Measurements from ENCODE around the gene PKMYT1.

The PKMYT1 gene

DNA sequence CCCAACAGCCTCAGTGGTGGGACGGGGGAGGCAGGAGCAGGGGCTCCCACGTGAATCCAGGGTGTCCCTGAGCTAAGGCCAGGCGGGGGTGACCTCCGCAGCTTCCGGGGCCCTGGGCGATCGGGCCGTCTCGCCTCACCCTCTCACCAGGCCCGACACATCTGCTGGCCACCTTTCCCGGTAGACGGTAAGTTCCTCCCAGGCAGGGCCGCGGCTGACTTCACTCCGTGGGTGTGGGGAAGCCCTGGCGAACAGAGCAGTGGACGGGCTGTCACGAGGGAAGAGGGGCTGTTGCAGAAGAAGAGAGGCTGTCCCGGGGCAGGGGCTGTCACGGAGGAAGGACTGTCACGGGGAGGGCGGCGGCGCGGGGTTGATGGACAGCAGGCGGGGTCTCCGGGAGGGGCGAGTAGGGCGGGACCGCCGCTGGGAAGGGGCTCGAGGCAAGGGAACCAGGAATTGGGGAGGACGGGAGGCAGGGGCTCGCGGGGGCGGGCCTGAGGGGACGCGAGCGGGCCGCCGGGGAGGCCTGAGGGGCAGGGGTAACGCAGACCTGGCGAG is 498 bp downstream of the PKMYT1 start:
- DNase-seq (ENCODE audit: low read depth): no peak
- peak overlapping the region; percentile 87 for H3K4me3 ChIP-seq (ENCODE audit: low read depth, low read length)
- TF ChIP-seq CTCF (IDR thresholded peaks at IDR 0.05; ENCODE audit: low read depth, low read length, missing control alignments): no peak

GRCh38 chr16:2977440-2977839 is 2.8 kb downstream of the PKMYT1 start:
- DNase-seq (ENCODE audit: low read depth): no peak
- TF ChIP-seq CTCF (IDR thresholded peaks at IDR 0.05; ENCODE audit: low read depth, low read length, missing control alignments): no peak
- no peak overlapping the region for H3K4me3 ChIP-seq (ENCODE audit: low read depth, low read length)

DNA sequence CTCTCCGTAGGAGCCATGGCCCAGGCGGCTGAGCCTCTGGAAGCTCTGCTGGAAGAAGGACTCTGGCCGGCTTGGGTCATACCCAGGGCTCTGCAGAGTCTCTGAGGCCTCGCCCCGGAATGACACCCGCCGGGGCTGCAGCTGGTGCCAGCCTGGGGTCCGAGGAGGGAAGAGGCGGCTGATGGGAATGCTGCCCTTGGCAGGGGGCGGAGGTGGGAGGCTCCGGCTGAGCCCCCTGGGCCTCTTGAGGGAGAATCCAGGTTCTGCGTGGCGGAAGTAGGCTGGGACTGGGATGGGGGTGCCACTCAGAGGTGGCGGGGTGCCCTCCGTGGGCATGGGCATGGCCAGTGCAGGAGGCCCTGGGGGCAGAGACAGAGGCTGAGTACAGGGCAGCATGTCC is 3.6 kb downstream of the PKMYT1 start:
- TF ChIP-seq CTCF (IDR thresholded peaks at IDR 0.05; ENCODE audit: low read depth, low read length, missing control alignments): no peak
- DNase-seq (ENCODE audit: low read depth): no peak
- no peak overlapping the region for H3K4me3 ChIP-seq (ENCODE audit: low read depth, low read length)

- TF ChIP-seq CTCF (IDR thresholded peaks at IDR 0.05; ENCODE audit: low read depth, low read length, missing control alignments): no peak
- no peak for DNase-seq (ENCODE audit: low read depth)
- no peak overlapping the region for H3K4me3 ChIP-seq (ENCODE audit: low read depth, low read length)
Observed at GRCh38 chr16:2976201-2976600, 4.0 kb downstream of the PKMYT1 start.

- no peak overlapping the region for H3K4me3 ChIP-seq (ENCODE audit: low read depth, low read length)
- no peak for DNase-seq (ENCODE audit: low read depth)
- TF ChIP-seq CTCF (IDR thresholded peaks at IDR 0.05; ENCODE audit: low read depth, low read length, missing control alignments): no peak
Observed at GRCh38 chr16:2975161-2975795, 5.0 kb downstream of the PKMYT1 start.

DNA sequence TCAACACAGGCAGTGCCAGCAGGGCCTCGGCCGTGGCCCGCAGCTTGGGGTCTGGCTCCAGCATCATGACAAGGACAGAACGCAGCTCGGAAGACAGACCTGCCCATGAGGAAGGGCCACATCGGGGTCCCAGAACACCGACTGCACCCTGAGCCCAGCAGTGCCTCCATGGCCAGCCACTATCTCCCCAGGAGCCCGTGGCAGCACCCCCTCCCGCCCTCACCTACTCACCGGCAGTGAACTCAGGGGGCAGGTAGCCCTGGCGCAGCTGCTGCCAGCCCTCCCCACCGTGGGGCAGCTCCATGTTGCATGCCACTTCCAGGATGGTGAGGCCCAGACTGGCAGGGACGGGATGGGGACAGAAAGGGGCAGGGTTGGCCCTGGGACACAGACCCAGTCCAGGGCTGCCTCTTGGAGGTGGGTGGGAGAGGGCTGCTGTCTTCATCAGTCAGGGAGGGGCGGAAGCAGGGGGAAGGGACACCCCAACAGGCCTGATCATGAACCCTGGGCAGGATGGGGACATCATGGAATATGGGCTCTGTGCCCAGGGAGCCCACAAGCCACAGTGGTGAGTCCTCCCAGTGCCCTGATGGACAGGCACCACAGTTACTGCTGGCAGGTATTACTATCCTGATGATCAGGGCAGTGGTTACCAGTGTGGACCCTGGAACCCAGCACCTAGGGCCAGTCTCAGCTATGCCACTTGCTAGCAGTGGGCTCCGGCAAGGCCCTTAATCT is 5.8 kb downstream of the PKMYT1 start:
- no peak for TF ChIP-seq CTCF (IDR thresholded peaks at IDR 0.05; ENCODE audit: low read depth, low read length, missing control alignments)
- DNase-seq (ENCODE audit: low read depth): no peak
- no peak overlapping the region for H3K4me3 ChIP-seq (ENCODE audit: low read depth, low read length)

All from GM12864 (cell line).